Spleen (tissue), 11 donors: ENCODE results near the gene RFXANK. TPM values are rescaled to one million over a fixed set of nuclear protein-coding genes. Genes with fewer than 3 reads are reported as not detected.

Experiments
- DNase-seq: peaks from one replicate; pipeline ENCODE4 v3.0.0-alpha.2; 2020
- H3K27ac ChIP-seq, 8 donors: fragments of 200-600 bp; sonication (generic) in 7 of 8; 1 replicate in 4 of 8; 2 replicates in 4 of 8; pipeline versions ENCODE4 v1.5.0 to v1.8.0; 2016 to 2021; ENCODE audit warnings: inconsistent platforms in 4 of 8, mild to moderate bottlenecking in 4 of 8, moderate library complexity in 1 of 8
- H3K27me3 ChIP-seq, 7 donors: fragments of 200-600 bp; sonication (generic) in 6 of 7; replicated peaks in 1 of 7; 1 replicate in 4 of 7; 2 replicates in 3 of 7; pipeline versions ENCODE4 v1.5.0 to v1.8.0; 2016 to 2021; ENCODE audit warnings: inconsistent platforms in 3 of 7, mild to moderate bottlenecking in 1 of 7
- H3K36me3 ChIP-seq, 6 donors: fragments of 200-600 bp; sonication (generic) in 5 of 6; 1 replicate in 4 of 6; 2 replicates in 2 of 6; pipeline versions ENCODE4 v1.5.0 to v1.8.0; 2016 to 2021; ENCODE audit warnings: inconsistent platforms in 2 of 6
- H3K4me1 ChIP-seq, 6 donors: fragments of 200-600 bp; sonication (generic) in 5 of 6; 1 replicate in 3 of 6; 2 replicates in 3 of 6; pipeline versions ENCODE4 v1.5.0 to v1.8.0; 2016 to 2021; ENCODE audit warnings: inconsistent platforms in 3 of 6
- H3K4me3 ChIP-seq, 8 donors: fragments of 200-600 bp; sonication (generic) in 7 of 8; 1 replicate in 4 of 8; 2 replicates in 4 of 8; pipeline versions ENCODE4 v1.5.0 to v1.8.0; 2016 to 2021; ENCODE audit warnings: inconsistent platforms in 4 of 8, mild to moderate bottlenecking in 4 of 8, moderate library complexity in 2 of 8
- H3K9me3 ChIP-seq, 8 donors: fragments of 200-600 bp; sonication (generic) in 7 of 8; 1 replicate in 4 of 8; 2 replicates in 4 of 8; pipeline versions ENCODE4 v1.5.0 to v1.8.0; 2016 to 2021; ENCODE audit warnings: inconsistent platforms in 4 of 8
- POLR2A ChIP-seq, 3 donors: fragments of 450-650 bp; IDR thresholded peaks; one replicate each; pipeline ENCODE4 v1.5.1; 2017; ENCODE audit warnings: antibody characterized with exemption in 3 of 3, mild to moderate bottlenecking in 1 of 3
- POLR2AphosphoS5 ChIP-seq, 3 donors: sonication (generic); formaldehyde crosslinking; IDR thresholded peaks; one replicate each; pipeline ENCODE4 v1.5.1; 2017; ENCODE audit warnings: antibody characterized with exemption in 3 of 3
- WGBS, 5 donors: extraction: QIAGEN DNeasy Blood & Tissue Kit in 3 of 5; methylation state at CpG; one replicate each; pipeline versions ENCODE4 v1.1.5 to v1.1.7; 2013 to 2018; 5-methylcytosine and 5-hydroxymethylcytosine counted together
- intact Hi-C: fragments of 100-400 bp; cut with DNase I; formaldehyde crosslinking; loops from one replicate; pipeline ENCODE4 v1.15.0; 2023; ENCODE audit warnings: low total_unique reads
- polyA plus RNA-seq, 3 donors: library from polyadenylated mRNA; stranded (reverse); fragments of 200-250 nt; gene quantifications; one replicate each; pipeline ENCODE4 v1.2.1, GENCODE V29; 2013
- small RNA-seq, 4 donors: library from RNA; depleted of rRNA; stranded (forward); fragments of <200 nt; gene quantifications; one replicate each; pipeline ENCODE3, GENCODE V24; 2016
- total RNA-seq, 7 donors: library from RNA; depleted of rRNA in 3 of 7; stranded (reverse); fragments of >200 nt in 3 of 7; fragmentation: NEBNext Ultra II Directional in 4 of 7; extraction: Animal tissue kit (Norgen Biotek cat#: 25700) in 4 of 7; gene quantifications; one replicate each; pipeline versions ENCODE4 v1.1.0 to v1.2.1, GENCODE V29; 2016 to 2021
- TF ChIP-seq, protein P1 (sequence below), 11 experiments: fragments of 200-600 bp in 7 of 11; fragments of 450-650 bp in 4 of 11; sonication (generic) in 4 of 11; IDR thresholded peaks in 8 of 11; conservative IDR thresholded peaks in 3 of 11; 1 replicate in 7 of 11; 2 replicates in 4 of 11; pipeline versions ENCODE4 v1.4.0 to v1.8.0; 2016 to 2021; ENCODE audit warnings: antibody characterized with exemption in 11 of 11, inconsistent platforms in 4 of 11, mild to moderate bottlenecking in 1 of 11
- donor health status: healthy with polysubstance abuse.
- donor health status: DM: no; HTN: no; CAD: no; lungs with moderate emphysema.
- donor health status: DM: no; HTN: no; CAD: no.
- donor health status: Bipolar disorder and iron deficiency.
- donor health status: healthy.
- donor health status: DM: no; HTN: no; CAD: no.
- donor health status: DM: yes; HTN: yes; CAD: no.

Gene RFXANK
- total and polyA plus RNA-seq, 10 donors: 47.4 to 139 (median 75.7) TPM

DNA sequence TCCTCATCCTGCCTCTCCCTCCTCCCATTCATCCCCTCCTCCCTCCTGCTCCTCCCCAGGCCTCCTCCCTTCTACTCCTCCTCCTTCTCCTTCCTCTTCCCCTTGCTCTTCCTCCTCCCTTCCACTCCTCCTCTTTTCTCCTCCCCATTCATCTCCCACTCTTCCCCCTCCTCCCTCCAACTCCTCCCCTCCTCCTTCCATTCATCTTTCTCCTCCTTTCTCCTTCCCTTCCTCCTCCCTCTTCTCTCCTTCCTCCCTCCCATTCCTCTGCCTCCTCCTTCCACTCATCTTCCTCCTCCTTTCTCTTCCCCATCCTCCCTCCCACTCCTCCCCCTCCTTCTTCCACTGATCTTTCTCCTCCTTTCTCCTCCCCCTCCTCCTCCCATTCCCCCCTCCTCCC is 47.6 kb downstream of the RFXANK start:
- intact Hi-C loops: no loop called here
- no peak for TF ChIP-seq POLR2A (IDR thresholded peaks at IDR 0.05)
- TF ChIP-seq, protein P1, sequence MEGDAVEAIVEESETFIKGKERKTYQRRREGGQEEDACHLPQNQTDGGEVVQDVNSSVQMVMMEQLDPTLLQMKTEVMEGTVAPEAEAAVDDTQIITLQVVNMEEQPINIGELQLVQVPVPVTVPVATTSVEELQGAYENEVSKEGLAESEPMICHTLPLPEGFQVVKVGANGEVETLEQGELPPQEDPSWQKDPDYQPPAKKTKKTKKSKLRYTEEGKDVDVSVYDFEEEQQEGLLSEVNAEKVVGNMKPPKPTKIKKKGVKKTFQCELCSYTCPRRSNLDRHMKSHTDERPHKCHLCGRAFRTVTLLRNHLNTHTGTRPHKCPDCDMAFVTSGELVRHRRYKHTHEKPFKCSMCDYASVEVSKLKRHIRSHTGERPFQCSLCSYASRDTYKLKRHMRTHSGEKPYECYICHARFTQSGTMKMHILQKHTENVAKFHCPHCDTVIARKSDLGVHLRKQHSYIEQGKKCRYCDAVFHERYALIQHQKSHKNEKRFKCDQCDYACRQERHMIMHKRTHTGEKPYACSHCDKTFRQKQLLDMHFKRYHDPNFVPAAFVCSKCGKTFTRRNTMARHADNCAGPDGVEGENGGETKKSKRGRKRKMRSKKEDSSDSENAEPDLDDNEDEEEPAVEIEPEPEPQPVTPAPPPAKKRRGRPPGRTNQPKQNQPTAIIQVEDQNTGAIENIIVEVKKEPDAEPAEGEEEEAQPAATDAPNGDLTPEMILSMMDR (IDR thresholded peaks at IDR 0.05 in 8 of 11, conservative IDR thresholded peaks at IDR 0.05 in 3 of 11): no peak
- no peak for TF ChIP-seq POLR2AphosphoS5 (IDR thresholded peaks at IDR 0.05)
- no peak for DNase-seq
- Histone ChIP-seq H3K27me3 (peaks cover 0 to 45% (median 11%) of the 10 kb centered on the region in 7 donors), H3K4me1 (no peaks in the 10 kb centered on the region), H3K9me3 (peaks cover 0 to 20% (median 18%) of the 10 kb centered on the region in 8 donors), H3K36me3 (no peaks in the 10 kb centered on the region), H3K4me3 (no peak overlapping the region), H3K27ac (no peak overlapping the region)

DNA sequence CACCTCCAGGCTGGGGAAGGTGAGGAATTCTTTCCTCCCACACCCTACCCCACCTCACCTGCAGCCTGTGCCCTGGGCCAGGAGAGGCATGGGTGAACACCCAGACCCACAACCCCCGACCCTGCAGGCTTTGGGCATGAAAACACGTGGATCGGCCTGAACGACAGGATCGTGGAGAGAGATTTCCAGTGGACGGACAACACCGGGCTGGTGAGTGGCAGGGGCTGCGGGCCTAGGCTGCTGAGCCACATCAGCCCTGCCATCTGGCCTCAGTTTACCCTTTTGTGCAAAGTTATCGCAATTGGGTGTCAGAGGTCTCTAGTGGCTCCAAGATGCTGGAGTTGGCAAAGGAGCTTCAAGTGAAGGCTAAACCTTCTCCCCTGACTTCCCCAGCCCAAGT is 48.4 kb downstream of the RFXANK start:
- DNase-seq: no peak
- H3K36me3 ChIP-seq: no peaks in the 10 kb centered on the region
- H3K27me3 ChIP-seq: peaks cover 0 to 49% (median 11%) of the 10 kb centered on the region in 7 donors
- H3K9me3 ChIP-seq: peaks cover 0 to 12% (median 10%) of the 10 kb centered on the region in 8 donors
- H3K4me3 ChIP-seq: no peak overlapping the region
- intact Hi-C loops: no loop called here
- no peaks in the 10 kb centered on the region for H3K4me1 ChIP-seq
- TF ChIP-seq POLR2AphosphoS5 (IDR thresholded peaks at IDR 0.05): no peak
- TF ChIP-seq POLR2A (IDR thresholded peaks at IDR 0.05): no peak
- TF ChIP-seq, protein P1 (IDR thresholded peaks at IDR 0.05 in 8 of 11, conservative IDR thresholded peaks at IDR 0.05 in 3 of 11): no peak
- H3K27ac ChIP-seq: no peak overlapping the region
- 86 to 93% (median 88%) methylated on average over 9 of the region's 9 CpGs for whole genome bisulfite sequencing, 5 donors

DNA sequence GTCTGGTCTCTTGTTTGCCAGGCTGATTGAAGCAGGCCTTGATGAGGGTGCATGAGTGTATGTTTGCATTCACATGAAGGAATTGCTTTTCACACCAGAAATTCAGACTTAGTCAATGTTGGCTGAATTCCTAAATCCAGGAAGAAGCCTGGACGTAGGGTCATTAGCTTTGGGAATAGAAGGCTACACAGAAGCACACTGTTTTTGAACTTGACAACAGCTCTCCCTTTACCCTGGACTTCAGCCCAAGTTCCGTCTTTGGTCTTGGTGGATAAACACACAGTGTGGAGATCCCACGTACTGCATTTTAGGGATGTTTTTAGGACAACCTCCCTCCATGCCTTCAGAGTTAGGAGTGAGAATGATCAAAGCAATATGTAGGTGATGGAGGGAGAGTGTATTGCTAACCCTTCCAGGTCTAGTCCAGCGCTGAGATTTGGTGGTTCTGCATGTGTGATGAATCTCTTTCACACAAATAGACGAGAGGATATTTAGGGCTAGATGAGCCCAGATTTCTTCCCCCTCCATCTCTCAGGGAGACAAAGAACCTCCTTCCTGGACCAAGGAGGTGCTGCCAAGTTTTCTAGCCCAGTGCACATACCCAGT is 58.2 kb downstream of the RFXANK start:
- H3K36me3 ChIP-seq: no peaks in the 10 kb centered on the region
- peaks cover 0 to 59% (median 0%) of the 10 kb centered on the region in 7 donors for H3K27me3 ChIP-seq
- intact Hi-C loops: no loop called here
- H3K4me1 ChIP-seq: no peaks in the 10 kb centered on the region
- no peak for DNase-seq
- WGBS, 5 donors: 64 to 75% (median 71%) methylated on average over 5 of the region's 5 CpGs
- H3K9me3 ChIP-seq: no peaks in the 10 kb centered on the region
- no peak overlapping the region for H3K4me3 ChIP-seq
- H3K27ac ChIP-seq: no peak overlapping the region
- TF ChIP-seq, protein P1 (IDR thresholded peaks at IDR 0.05 in 8 of 11, conservative IDR thresholded peaks at IDR 0.05 in 3 of 11): no peak
- no peak for TF ChIP-seq POLR2AphosphoS5 (IDR thresholded peaks at IDR 0.05)
- TF ChIP-seq POLR2A (IDR thresholded peaks at IDR 0.05): no peak

Small RNA genes within 50 kb of the gene (small RNA-seq; reads per million reads assigned to genes)
- gene RNU6-1028P: 0 reads per million in 4 donors

Other genes starting within 250 kb of the RFXANK start
- 100 to 1,000 TPM in 2 of 7 donors, 10 to 100 TPM in 5; 55.7 to 109 (median 79.1) TPM for gene SUGP2, start 158.7 kb upstream of the RFXANK start, total RNA-seq
- 100 to 1,000 TPM in 2 of 3 donors, 10 to 100 TPM in 1; 54.5 to 127 (median 106) TPM for gene SUGP2, start 158.7 kb upstream of the RFXANK start, polyA plus RNA-seq
- 10 to 100 TPM; 17.2 to 27.4 (median 18.7) TPM for gene ARMC6, start 158.7 kb upstream of the RFXANK start, total RNA-seq
- gene ARMC6, start 158.7 kb upstream of the RFXANK start, polyA plus RNA-seq: 10 to 100 TPM; 25.8 to 29.0 (median 28.5) TPM
- 10 to 100 TPM; 12.5 to 25.3 (median 16.8) TPM for gene SLC25A42, start 128.3 kb upstream of the RFXANK start, total RNA-seq
- 10 to 100 TPM in 2 of 3 donors, 1 to 10 TPM in 1; 9.7 to 11.6 (median 10.6) TPM for gene SLC25A42, start 128.3 kb upstream of the RFXANK start, polyA plus RNA-seq
- 10 to 100 TPM; 15.1 to 21.9 (median 18.4) TPM for gene TMEM161A, start 53.8 kb upstream of the RFXANK start, total RNA-seq
- 10 to 100 TPM; 17.0 to 31.7 (median 26.2) TPM for gene TMEM161A, start 53.8 kb upstream of the RFXANK start, polyA plus RNA-seq
- 1 to 10 TPM; 2.6 to 7.8 (median 3.6) TPM for gene MEF2B, start 22.0 kb upstream of the RFXANK start, total RNA-seq
- gene MEF2B, start 22.0 kb upstream of the RFXANK start, polyA plus RNA-seq: 10 to 100 TPM in 1 of 3 donors, 1 to 10 TPM in 2; 2.2 to 15.5 (median 2.7) TPM
- 10 to 100 TPM; 14.0 to 52.1 (median 26.0) TPM for gene BORCS8, start 106 bp upstream of the RFXANK start, total RNA-seq
- gene BORCS8, start 106 bp upstream of the RFXANK start, polyA plus RNA-seq: 10 to 100 TPM; 20.5 to 38.8 (median 26.5) TPM
- gene NR2C2AP, start 11.2 kb downstream of the RFXANK start, total RNA-seq: 10 to 100 TPM in 6 of 7 donors, 1 to 10 TPM in 1; 9.9 to 15.5 (median 13.8) TPM
- 10 to 100 TPM; 24.2 to 27.9 (median 25.8) TPM for gene NR2C2AP, start 11.2 kb downstream of the RFXANK start, polyA plus RNA-seq
- under 1 TPM in 1 of 7 donors, not detected in 6; 0.17 TPM for gene NCAN, start 19.7 kb downstream of the RFXANK start, total RNA-seq
- not detected for gene NCAN, start 19.7 kb downstream of the RFXANK start, polyA plus RNA-seq
- gene TM6SF2, start 81.0 kb downstream of the RFXANK start, total RNA-seq: 1 to 10 TPM in 1 of 7 donors, under 1 TPM in 3, not detected in 3; 0.32 to 1.0 (median 0.58) TPM
- under 1 TPM; 0.15 to 0.23 (median 0.22) TPM for gene TM6SF2, start 81.0 kb downstream of the RFXANK start, polyA plus RNA-seq
- 10 to 100 TPM; 48.0 to 63.1 (median 52.8) TPM for gene SUGP1, start 128.3 kb downstream of the RFXANK start, total RNA-seq
- gene SUGP1, start 128.3 kb downstream of the RFXANK start, polyA plus RNA-seq: 10 to 100 TPM; 29.3 to 53.2 (median 46.9) TPM
- 100 to 1,000 TPM in 4 of 7 donors, 10 to 100 TPM in 3; 77.5 to 133 (median 103) TPM for gene MAU2, start 128.6 kb downstream of the RFXANK start, total RNA-seq
- 10 to 100 TPM; 12.0 to 29.8 (median 17.7) TPM for gene MAU2, start 128.6 kb downstream of the RFXANK start, polyA plus RNA-seq
- 100 to 1,000 TPM in 3 of 7 donors, 10 to 100 TPM in 4; 54.0 to 122 (median 94.2) TPM for gene GATAD2A, start 213.4 kb downstream of the RFXANK start, total RNA-seq
- gene GATAD2A, start 213.4 kb downstream of the RFXANK start, polyA plus RNA-seq: 10 to 100 TPM; 11.6 to 25.5 (median 12.6) TPM